SH-SY5Y (cell line): Measurements from ENCODE around the gene TELO2.

Experiments used
- GATA2 ChIP-seq: IDR thresholded peaks from 2 replicates; pipeline ENCODE4 v1.6.1; 2011; ENCODE audit warnings: mild to moderate bottlenecking, low read depth, low read length
- GATA3 ChIP-seq: IDR thresholded peaks from 2 replicates; pipeline ENCODE4 v1.6.1; 2011; ENCODE audit warnings: low read depth, mild to moderate bottlenecking, low read length, moderate library complexity

The TELO2 gene

GRCh38 chr16:1546430-1546829 lies 53.3 kb downstream of the TELO2 start:
- no peak for TF ChIP-seq GATA3
- no peak for TF ChIP-seq GATA2

- no peak for TF ChIP-seq GATA3
Observed at GRCh38 chr16:1548233-1548632, 55.1 kb downstream of the TELO2 start.

- TF ChIP-seq GATA2, result no peak
- no peak for TF ChIP-seq GATA3
Observed at GRCh38 chr16:1548727-1549126, 55.6 kb downstream of the TELO2 start.

- TF ChIP-seq GATA2, result no peak
- no peak for TF ChIP-seq GATA3
Observed at GRCh38 chr16:1550069-1550468, 56.9 kb downstream of the TELO2 start.

GRCh38 chr16:1550696-1551095 lies 57.5 kb downstream of the TELO2 start:
- TF ChIP-seq GATA2 (no peak), GATA3 (no peak)

- no peak for TF ChIP-seq GATA3
- no peak for TF ChIP-seq GATA2
Observed at GRCh38 chr16:1551166-1551565, 58.0 kb downstream of the TELO2 start.

- TF ChIP-seq GATA2 (no peak), GATA3 (no peak)
Observed at GRCh38 chr16:1552129-1552528, 59.0 kb downstream of the TELO2 start.

GRCh38 chr16:1553946-1554825 lies 61.0 kb downstream of the TELO2 start:
- TF ChIP-seq GATA2 (no peak), GATA3 (no peak)

GRCh38 chr16:1554826-1555445 lies 61.8 kb downstream of the TELO2 start:
- no peak for TF ChIP-seq GATA2
- TF ChIP-seq GATA3, result no peak

- TF ChIP-seq GATA2 (no peak), GATA3 (no peak)
Observed at GRCh38 chr16:1556254-1556653, 63.1 kb downstream of the TELO2 start.

- TF ChIP-seq GATA3 (no peak), GATA2 (no peak)
Observed at GRCh38 chr16:1557074-1557473, 63.9 kb downstream of the TELO2 start.

- TF ChIP-seq GATA2, result no peak
- TF ChIP-seq GATA3, result no peak
Observed at GRCh38 chr16:1557576-1557975, 64.4 kb downstream of the TELO2 start.

GRCh38 chr16:1559446-1559975 lies 66.4 kb downstream of the TELO2 start:
- no peak for TF ChIP-seq GATA2
- no peak for TF ChIP-seq GATA3
